Peyer's patch (tissue), 4 donors: ENCODE data around the gene BPGM. TPM values are rescaled to one million over a fixed set of nuclear protein-coding genes. Genes with fewer than 3 reads are reported as not detected.

Source experiments
- DNase-seq, 3 donors: peaks; one replicate each; pipeline ENCODE4 v3.0.0-alpha.2; 2017 to 2019
- H3K27ac ChIP-seq, 4 donors: fragments of 200-600 bp; sonication (generic); one replicate each; pipeline ENCODE4 v1.5.1; 2016 to 2019
- H3K27me3 ChIP-seq, 2 donors: fragments of 200-600 bp; sonication (generic); one replicate each; pipeline ENCODE4 v1.5.1; 2019
- H3K36me3 ChIP-seq, 3 donors: fragments of 200-600 bp; sonication (generic); one replicate each; pipeline ENCODE4 v1.5.1; 2016 to 2019
- H3K4me1 ChIP-seq, 4 donors: fragments of 200-600 bp; sonication (generic); one replicate each; pipeline ENCODE4 v1.5.1; 2016 to 2019
- H3K4me3 ChIP-seq, 4 donors: fragments of 200-600 bp; sonication (generic); 1 replicate in 3 of 4; 2 replicates in 1 of 4; pipeline ENCODE4 v1.5.1; 2016 to 2019; ENCODE audit warnings: mild to moderate bottlenecking in 1 of 4
- H3K9me3 ChIP-seq, 4 donors: fragments of 200-600 bp; sonication (generic); one replicate each; pipeline ENCODE4 v1.5.1; 2016 to 2019; ENCODE audit warnings: mild to moderate bottlenecking in 1 of 4
- CTCF ChIP-seq, 6 experiments: fragments of 450-650 bp in 4 of 6; fragments of 200-600 bp in 2 of 6; sonication (generic) in 1 of 6; IDR thresholded peaks; one replicate each; pipeline ENCODE4 v1.5.1; 2017 to 2019; ENCODE audit warnings: antibody characterized with exemption in 6 of 6, mild to moderate bottlenecking in 3 of 6, moderate library complexity in 1 of 6
- POLR2A ChIP-seq, 2 donors: fragments of 450-650 bp; IDR thresholded peaks; one replicate each; pipeline ENCODE4 v1.5.1; 2017; ENCODE audit warnings: antibody characterized with exemption in 2 of 2, mild to moderate bottlenecking in 2 of 2, moderate library complexity in 2 of 2
- total RNA-seq, 4 donors: library from RNA; depleted of rRNA; stranded (reverse); fragments of >200 nt; gene quantifications; one replicate each; pipeline ENCODE4 v1.1.0, GENCODE V29; 2016

Gene BPGM
- total RNA-seq, 4 donors from 2014 or later = 5.3 to 9.2 (median 6.6) TPM

DNA sequence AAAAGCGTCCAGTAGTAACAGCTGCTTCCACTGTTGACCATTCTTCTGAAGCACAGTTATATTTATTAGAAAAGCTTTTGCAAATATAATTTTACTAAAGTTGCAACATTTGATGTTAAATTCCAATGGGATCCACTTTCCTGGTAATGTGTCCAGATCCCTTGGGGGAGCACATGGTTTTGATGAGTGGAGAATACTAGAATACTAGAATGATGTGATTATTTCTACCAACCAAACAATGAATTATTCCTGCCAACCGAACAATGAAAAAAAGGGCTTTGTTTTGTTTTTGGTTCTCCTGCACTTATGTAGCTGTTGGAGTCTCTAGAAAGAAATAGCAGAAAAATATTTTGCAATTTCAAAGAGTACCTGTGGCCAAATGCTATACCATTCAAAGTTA lies 59.1 kb downstream of the BPGM start:
- DNase-seq = no peak
- Histone ChIP-seq H3K27me3 (no peaks in the 10 kb centered on the region), H3K27ac (no peak overlapping the region), H3K4me1 (no peaks in the 10 kb centered on the region), H3K4me3 (no peak overlapping the region), H3K9me3 (no peaks in the 10 kb centered on the region), H3K36me3 (no peaks in the 10 kb centered on the region)
- TF ChIP-seq CTCF (IDR thresholded peaks at IDR 0.05) (no peak), POLR2A (IDR thresholded peaks at IDR 0.05) (no peak)

- DNase-seq = no peak
- Histone ChIP-seq H3K36me3 (no peaks in the 10 kb centered on the region), H3K27me3 (no peaks in the 10 kb centered on the region), H3K4me3 (no peak overlapping the region), H3K4me1 (no peaks in the 10 kb centered on the region), H3K27ac (no peak overlapping the region), H3K9me3 (no peaks in the 10 kb centered on the region)
- TF ChIP-seq POLR2A (IDR thresholded peaks at IDR 0.05) (no peak), CTCF (IDR thresholded peaks at IDR 0.05) (no peak)
Measured at GRCh38 chr7:134706468-134706867, 59.8 kb downstream of the BPGM start.

DNA sequence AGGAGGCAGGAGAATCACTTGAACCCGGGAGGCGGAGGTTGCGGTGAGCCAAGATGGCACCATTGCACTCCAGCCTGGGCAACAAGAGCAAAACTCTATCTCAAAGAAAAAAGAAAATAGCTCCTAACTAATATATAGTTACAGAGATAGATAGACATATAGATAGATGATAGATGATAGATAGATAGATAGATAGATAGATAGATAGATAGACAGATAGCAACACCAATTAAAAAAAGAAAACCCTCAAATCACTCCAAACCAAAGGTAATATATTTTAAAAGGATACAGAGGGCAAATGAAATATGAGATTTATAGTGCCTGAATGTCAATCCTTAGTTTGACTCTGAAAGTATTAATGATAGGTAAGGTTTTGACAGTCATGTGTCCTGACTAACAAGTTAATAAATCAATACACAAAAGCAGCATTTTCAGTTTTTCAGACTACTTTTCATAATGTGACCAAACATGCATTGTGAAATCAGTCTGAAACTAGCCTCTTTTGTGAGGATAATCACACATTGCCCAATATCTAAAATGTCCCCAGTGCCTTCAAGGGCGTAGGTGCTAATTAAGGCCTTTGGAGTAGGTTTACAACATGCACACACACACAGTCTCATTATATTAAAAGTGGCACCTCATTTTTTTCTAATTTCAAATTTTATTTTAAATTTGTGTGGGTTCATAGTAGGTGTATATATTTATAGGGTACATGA lies 61.2 kb downstream of the BPGM start:
- no peaks in the 10 kb centered on the region for H3K4me1 ChIP-seq
- no peaks in the 10 kb centered on the region for H3K9me3 ChIP-seq
- no peak for DNase-seq
- no peak overlapping the region for H3K27ac ChIP-seq
- H3K36me3 ChIP-seq = no peaks in the 10 kb centered on the region
- no peak overlapping the region for H3K4me3 ChIP-seq
- no peak for TF ChIP-seq POLR2A (IDR thresholded peaks at IDR 0.05)
- no peak for TF ChIP-seq CTCF (IDR thresholded peaks at IDR 0.05)
- no peaks in the 10 kb centered on the region for H3K27me3 ChIP-seq

DNA sequence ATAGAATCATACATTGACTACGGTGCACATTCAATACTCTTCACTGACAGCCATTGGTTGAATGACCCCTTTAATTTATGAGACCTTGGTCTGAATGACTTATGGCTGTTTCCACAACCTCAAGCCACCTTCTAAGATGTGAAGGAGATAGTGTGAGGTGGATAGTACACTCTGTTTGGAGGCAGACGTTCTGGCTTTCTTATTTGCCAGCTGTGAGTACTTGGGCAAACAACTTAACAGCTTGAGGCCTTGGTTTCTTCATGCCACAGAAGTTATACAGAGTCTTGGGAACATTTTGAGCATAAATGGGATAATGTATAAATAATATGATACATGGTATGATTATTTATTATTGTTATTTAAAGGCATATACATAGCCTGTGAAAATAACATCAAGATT lies 62.0 kb downstream of the BPGM start:
- no peak overlapping the region for H3K4me3 ChIP-seq
- no peaks in the 10 kb centered on the region for H3K27me3 ChIP-seq
- no peaks in the 10 kb centered on the region for H3K36me3 ChIP-seq
- H3K4me1 ChIP-seq = no peaks in the 10 kb centered on the region
- DNase-seq = no peak
- no peak for TF ChIP-seq CTCF (IDR thresholded peaks at IDR 0.05)
- TF ChIP-seq POLR2A (IDR thresholded peaks at IDR 0.05) = no peak
- no peak overlapping the region for H3K27ac ChIP-seq
- H3K9me3 ChIP-seq = no peaks in the 10 kb centered on the region

DNA sequence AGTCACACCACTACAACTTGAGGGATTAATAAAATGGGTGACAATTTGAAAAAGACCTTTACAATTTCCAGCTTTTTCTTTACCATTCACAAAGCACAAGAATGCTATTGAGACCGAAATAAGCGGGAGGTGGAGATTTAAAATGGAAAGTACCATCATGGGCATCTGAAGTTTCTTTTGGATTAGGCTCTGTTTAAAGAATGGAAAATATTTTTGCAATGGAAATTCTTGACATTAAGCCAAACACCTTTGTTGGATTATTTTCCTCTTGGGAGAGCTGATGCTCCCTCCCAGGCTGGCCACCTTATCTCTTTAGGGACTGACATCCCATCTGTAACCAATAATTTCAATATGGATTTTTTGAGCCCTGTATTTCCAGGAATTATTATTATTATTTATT lies 62.5 kb downstream of the BPGM start:
- H3K27ac ChIP-seq = no peak overlapping the region
- no peak for DNase-seq
- no peaks in the 10 kb centered on the region for H3K9me3 ChIP-seq
- no peaks in the 10 kb centered on the region for H3K27me3 ChIP-seq
- no peak for TF ChIP-seq CTCF (IDR thresholded peaks at IDR 0.05)
- no peak for TF ChIP-seq POLR2A (IDR thresholded peaks at IDR 0.05)
- no peak overlapping the region for H3K4me3 ChIP-seq
- no peaks in the 10 kb centered on the region for H3K36me3 ChIP-seq
- H3K4me1 ChIP-seq = no peaks in the 10 kb centered on the region

DNA sequence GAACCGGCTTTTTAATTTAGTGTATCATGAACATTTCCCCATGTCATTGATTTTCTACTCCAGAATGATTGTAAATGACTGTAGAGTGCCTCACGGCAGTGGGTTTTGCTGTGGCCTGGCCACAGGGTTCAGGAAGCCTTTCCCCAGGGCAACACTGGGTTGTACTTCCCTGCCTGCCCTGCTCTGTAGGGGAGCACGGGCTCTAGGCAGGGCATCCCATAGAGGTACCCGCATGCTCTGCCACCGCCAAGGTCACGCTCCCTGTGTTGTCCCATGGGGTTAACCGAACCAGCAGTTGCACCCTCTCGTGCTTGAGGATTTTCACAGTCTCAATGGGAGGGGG lies 63.8 kb downstream of the BPGM start:
- Histone ChIP-seq H3K4me3 (no peak overlapping the region), H3K9me3 (no peaks in the 10 kb centered on the region), H3K27me3 (no peaks in the 10 kb centered on the region), H3K36me3 (no peaks in the 10 kb centered on the region), H3K27ac (no peak overlapping the region), H3K4me1 (no peaks in the 10 kb centered on the region)
- TF ChIP-seq POLR2A (IDR thresholded peaks at IDR 0.05) (no peak), CTCF (IDR thresholded peaks at IDR 0.05) (no peak)
- DNase-seq = no peak
